ENCODE results near the gene TREML2. TPM values are rescaled to one million over a fixed set of nuclear protein-coding genes. Genes with fewer than 3 reads are reported as not detected.

The TREML2 gene
- total and polyA plus RNA-seq, 2 of the 13 experiments (the other 11 are each of a cell fraction or from before 2014, with no cell fraction given): not detected

GRCh38 chr6:41156771-41157170 lies 44.2 kb downstream of the TREML2 start:
- no peak for TF ChIP-seq ZNF644 (CRISPR knock-in tag; IDR thresholded peaks at IDR 0.05; ENCODE audit: low read depth)
- TF ChIP-seq ZNF691 (CRISPR knock-in tag; IDR thresholded peaks at IDR 0.05; ENCODE audit: borderline replicate concordance, low read depth): no peak
- TF ChIP-seq ZNF574 (CRISPR knock-in tag; IDR thresholded peaks at IDR 0.05): no peak
- TF ChIP-seq ZFAT (CRISPR knock-in tag; conservative IDR thresholded peaks at IDR 0.05): no peak
- TF ChIP-seq ZBTB43 (CRISPR knock-in tag; conservative IDR thresholded peaks at IDR 0.05): no peak
- TF ChIP-seq SUZ12 (IDR thresholded peaks at IDR 0.05; ENCODE audit: low read depth, low read length): no peak
- TF ChIP-seq THAP7 (CRISPR knock-in tag; IDR thresholded peaks at IDR 0.05): no peak
- TF ChIP-seq NR2F6 (IDR thresholded peaks at IDR 0.05): no peak
- TF ChIP-seq NR2F6 (CRISPR knock-in tag; IDR thresholded peaks at IDR 0.05): no peak
- H3K79me2 ChIP-seq (ENCODE audit: insufficient read depth, low read length): no peaks in the 10 kb centered on the region
- no TSS peak for BruUV-seq (replicated peaks)
- H3K9me3 ChIP-seq (ENCODE audit: low read length): no peaks in the 10 kb centered on the region
- H4K20me1 ChIP-seq (ENCODE audit: insufficient read depth, low read length): no peaks in the 10 kb centered on the region
- ChIA-PET CTCF (ENCODE audit: low intra/inter-chr PET ratio, low total read pairs) (no interaction called here), POLR2A (no interaction called here)
- FAIRE-seq: no peak
- intact Hi-C loops (cut with micrococcal nuclease; ENCODE audit: unreplicated experiment) (no loop called here), in situ Hi-C loops (cut with HindIII; ENCODE audit: extremely low pct_ligation_motif_present, low pct_unique_long_range_greater_than_20kb) (no loop called here)
- H3K4me3 ChIP-seq (replicated peaks in 1 of 3; ENCODE audit: insufficient read depth in 1 of 3, low read depth in 2 of 3, low read length in 3 of 3): no peak overlapping the region
- H3K27ac ChIP-seq (ENCODE audit: extremely low read length, insufficient read depth, low read length): no peak overlapping the region
- peaks cover 25% of the 10 kb centered on the region for H3K4me1 ChIP-seq (ENCODE audit: insufficient read depth, low read length)
- no peak for ATAC-seq
- H2AFZ ChIP-seq (ENCODE audit: low read length): no peak overlapping the region
- no peak overlapping the region for H3K4me2 ChIP-seq (ENCODE audit: low read depth, low read length)
- 20% methylated on average over 1 of the region's 6 CpGs for WGBS (ENCODE audit: low lambda C conversion rate)
- no peaks in the 10 kb centered on the region for H3K36me3 ChIP-seq (replicated peaks in 1 of 2; ENCODE audit: control insufficient read depth in 1 of 2, insufficient read depth in 2 of 2, low read length in 2 of 2)
- peaks cover 1 to 18% of the 10 kb centered on the region in 2 experiments; a peak in 1 of 5 replicates for H3K27me3 ChIP-seq (ENCODE audit: control insufficient read depth in 1 of 2, insufficient read depth in 2 of 2, low read length in 2 of 2)
- no peak for DNase-seq (ENCODE audit: low spot score)
- no peak overlapping the region for H3K9ac ChIP-seq (ENCODE audit: insufficient read depth, low read depth, low read length)
